Uterus (tissue), 2 donors: ENCODE data around the gene ATOSA.

Source experiments
- POLR2A ChIP-seq, 2 donors: fragments of 450-650 bp; IDR thresholded peaks; one replicate each; pipeline ENCODE4 v1.6.1; 2016; ENCODE audit warnings: antibody characterized with exemption in 2 of 2, mild to moderate bottlenecking in 1 of 2, moderate library complexity in 1 of 2
- TF ChIP-seq, protein P1 (sequence below), 4 experiments: fragments of 200-600 bp in 2 of 4; fragments of 450-650 bp in 2 of 4; sonication (generic) in 2 of 4; IDR thresholded peaks; one replicate each; pipeline ENCODE4 v1.5.1; 2016 to 2019; ENCODE audit warnings: antibody characterized with exemption in 4 of 4, mild to moderate bottlenecking in 2 of 4, moderate library complexity in 1 of 4

DNA sequence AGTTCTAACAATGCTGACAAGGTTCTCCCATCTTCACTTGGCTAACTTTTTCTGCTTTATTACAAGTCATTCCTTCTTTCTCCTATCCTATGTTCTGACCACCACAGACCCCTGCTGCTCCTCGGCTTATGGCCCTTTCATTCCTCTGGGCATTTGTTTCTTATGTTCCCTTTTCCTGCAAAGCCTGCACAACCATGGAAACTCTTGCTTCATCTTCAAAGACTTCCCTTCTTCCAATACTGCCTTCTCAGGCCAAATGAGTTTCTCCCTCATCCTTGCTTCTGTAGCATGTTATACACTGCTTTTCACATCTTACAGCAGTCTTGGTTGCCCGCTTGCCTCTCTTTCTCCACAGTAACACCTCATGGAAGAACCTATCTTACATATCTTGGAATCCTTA lies 17.9 kb upstream of the ATOSA start:
- TF ChIP-seq, protein P1, sequence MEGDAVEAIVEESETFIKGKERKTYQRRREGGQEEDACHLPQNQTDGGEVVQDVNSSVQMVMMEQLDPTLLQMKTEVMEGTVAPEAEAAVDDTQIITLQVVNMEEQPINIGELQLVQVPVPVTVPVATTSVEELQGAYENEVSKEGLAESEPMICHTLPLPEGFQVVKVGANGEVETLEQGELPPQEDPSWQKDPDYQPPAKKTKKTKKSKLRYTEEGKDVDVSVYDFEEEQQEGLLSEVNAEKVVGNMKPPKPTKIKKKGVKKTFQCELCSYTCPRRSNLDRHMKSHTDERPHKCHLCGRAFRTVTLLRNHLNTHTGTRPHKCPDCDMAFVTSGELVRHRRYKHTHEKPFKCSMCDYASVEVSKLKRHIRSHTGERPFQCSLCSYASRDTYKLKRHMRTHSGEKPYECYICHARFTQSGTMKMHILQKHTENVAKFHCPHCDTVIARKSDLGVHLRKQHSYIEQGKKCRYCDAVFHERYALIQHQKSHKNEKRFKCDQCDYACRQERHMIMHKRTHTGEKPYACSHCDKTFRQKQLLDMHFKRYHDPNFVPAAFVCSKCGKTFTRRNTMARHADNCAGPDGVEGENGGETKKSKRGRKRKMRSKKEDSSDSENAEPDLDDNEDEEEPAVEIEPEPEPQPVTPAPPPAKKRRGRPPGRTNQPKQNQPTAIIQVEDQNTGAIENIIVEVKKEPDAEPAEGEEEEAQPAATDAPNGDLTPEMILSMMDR (IDR thresholded peaks at IDR 0.05) = no peak
- no peak for TF ChIP-seq POLR2A (IDR thresholded peaks at IDR 0.05)
